KMS-11 (cell line): ENCODE measurements around the gene RBPJ.

Source experiments
- H2AFZ ChIP-seq: fragments of 200-600 bp; sonication (generic); 2 replicates; pipeline ENCODE4 v1.6.1; 2016; ENCODE audit warnings: antibody characterized with exemption, mixed run types, low read depth
- H3K27ac ChIP-seq: fragments of 200-600 bp; sonication (generic); 2 replicates; pipeline ENCODE4 v1.6.1; 2016; ENCODE audit warnings: mild to moderate bottlenecking, mixed run types
- H3K27me3 ChIP-seq: fragments of 200-600 bp; sonication (generic); 2 replicates; pipeline ENCODE4 v1.6.1; 2017; ENCODE audit warnings: mild to moderate bottlenecking, low read depth, mixed run types, moderate library complexity; ENCODE audit not compliant: insufficient read depth
- H3K36me3 ChIP-seq: fragments of 200-600 bp; sonication (generic); 2 replicates; pipeline ENCODE4 v1.6.1; 2017; ENCODE audit warnings: mild to moderate bottlenecking, mixed run types; ENCODE audit not compliant: insufficient read depth
- H3K4me1 ChIP-seq: fragments of 200-600 bp; sonication (generic); 2 replicates; pipeline ENCODE4 v1.6.1; 2016; ENCODE audit warnings: mild to moderate bottlenecking, low read depth, mixed run types; ENCODE audit not compliant: poor library complexity, severe bottlenecking
- H3K4me2 ChIP-seq: fragments of 200-600 bp; sonication (generic); 2 replicates; pipeline ENCODE4 v1.7.0; 2016; ENCODE audit warnings: mild to moderate bottlenecking, mixed run types
- H3K4me3 ChIP-seq: fragments of 200-600 bp; sonication (generic); IDR thresholded peaks from 2 replicates; pipeline ENCODE4 v1.6.1; 2017; ENCODE audit warnings: low read depth, low read length, mixed read lengths; ENCODE audit not compliant: insufficient read depth
- H3K79me2 ChIP-seq: fragments of 200-600 bp; sonication (generic); 2 replicates; pipeline ENCODE4 v1.6.1; 2016; ENCODE audit warnings: low read depth, mixed run types; ENCODE audit not compliant: insufficient read depth
- H3K9ac ChIP-seq: fragments of 200-600 bp; sonication (generic); 2 replicates; pipeline ENCODE4 v1.6.1; 2016; ENCODE audit warnings: mild to moderate bottlenecking, mixed run types
- H4K20me1 ChIP-seq: fragments of 200-600 bp; sonication (generic); 2 replicates; pipeline ENCODE4 v1.6.1; 2016; ENCODE audit warnings: mild to moderate bottlenecking, mixed run types; ENCODE audit not compliant: insufficient read depth
- CTCF ChIP-seq: fragments of 200-600 bp; sonication (generic); conservative IDR thresholded peaks from 2 replicates; pipeline ENCODE4 v1.6.1; 2017; ENCODE audit warnings: low read depth, mild to moderate bottlenecking, antibody characterized with exemption, low read length, moderate library complexity, mixed read lengths

Gene RBPJ

GRCh38 chr4:26349496-26349895 lies 28.7 kb downstream of the RBPJ start:
- no peaks in the 10 kb centered on the region for H3K27me3 ChIP-seq
- no peak overlapping the region for H3K9ac ChIP-seq
- H2AFZ ChIP-seq = no peak overlapping the region
- H3K4me3 ChIP-seq = no peak overlapping the region
- TF ChIP-seq CTCF = no peak
- no peak overlapping the region for H3K4me2 ChIP-seq
- peaks cover 14% of the 10 kb centered on the region for H3K4me1 ChIP-seq
- H3K27ac ChIP-seq = no peak overlapping the region
- H3K36me3 ChIP-seq = no peaks in the 10 kb centered on the region
- peaks cover 30% of the 10 kb centered on the region; the same call in 1 of the 2 replicates for H3K79me2 ChIP-seq
- H4K20me1 ChIP-seq = no peaks in the 10 kb centered on the region

GRCh38 chr4:26351685-26352084 lies 30.9 kb downstream of the RBPJ start:
- Histone ChIP-seq H3K36me3 (no peaks in the 10 kb centered on the region), H3K4me2 (no peak overlapping the region), H3K27me3 (no peaks in the 10 kb centered on the region), H4K20me1 (no peaks in the 10 kb centered on the region), H3K27ac (no peak overlapping the region), H3K4me1 (peaks cover 15% of the 10 kb centered on the region), H2AFZ (no peak overlapping the region), H3K4me3 (no peak overlapping the region), H3K79me2 (peaks cover 12% of the 10 kb centered on the region; the same call in 1 of the 2 replicates), H3K9ac (no peak overlapping the region)
- TF ChIP-seq CTCF = no peak

- Histone ChIP-seq H3K4me1 (peaks cover 6% of the 10 kb centered on the region), H3K4me3 (no peak overlapping the region), H2AFZ (no peak overlapping the region), H3K9ac (no peak overlapping the region), H3K36me3 (no peaks in the 10 kb centered on the region), H3K27ac (no peak overlapping the region), H4K20me1 (no peaks in the 10 kb centered on the region), H3K27me3 (no peaks in the 10 kb centered on the region), H3K79me2 (no peaks in the 10 kb centered on the region; the same call in 1 of the 2 replicates), H3K4me2 (no peak overlapping the region)
- TF ChIP-seq CTCF = no peak
Measured at GRCh38 chr4:26354491-26354890, 33.7 kb downstream of the RBPJ start.

- H3K79me2 ChIP-seq = no peaks in the 10 kb centered on the region; the same call in 1 of the 2 replicates
- H3K9ac ChIP-seq = no peak overlapping the region
- no peak for TF ChIP-seq CTCF
- peaks cover 8% of the 10 kb centered on the region for H3K4me1 ChIP-seq
- H3K4me3 ChIP-seq = no peak overlapping the region
- H3K36me3 ChIP-seq = no peaks in the 10 kb centered on the region
- no peak overlapping the region for H2AFZ ChIP-seq
- H4K20me1 ChIP-seq = no peaks in the 10 kb centered on the region
- no peak overlapping the region for H3K4me2 ChIP-seq
- no peaks in the 10 kb centered on the region for H3K27me3 ChIP-seq
- H3K27ac ChIP-seq = no peak overlapping the region
Measured at GRCh38 chr4:26355392-26356052, 34.7 kb downstream of the RBPJ start.
